ENCODE measurements around the gene FAF1. TPM values are rescaled to one million over a fixed set of nuclear protein-coding genes. Genes with fewer than 3 reads are reported as not detected.
A peak's percentile ranks its signal among the peaks of the same experiment; 100 is the strongest.

FAF1 gene
- total RNA-seq, 4 donors from 2014 or later: 32.3 to 51.4 (median 36.1) TPM

DNA sequence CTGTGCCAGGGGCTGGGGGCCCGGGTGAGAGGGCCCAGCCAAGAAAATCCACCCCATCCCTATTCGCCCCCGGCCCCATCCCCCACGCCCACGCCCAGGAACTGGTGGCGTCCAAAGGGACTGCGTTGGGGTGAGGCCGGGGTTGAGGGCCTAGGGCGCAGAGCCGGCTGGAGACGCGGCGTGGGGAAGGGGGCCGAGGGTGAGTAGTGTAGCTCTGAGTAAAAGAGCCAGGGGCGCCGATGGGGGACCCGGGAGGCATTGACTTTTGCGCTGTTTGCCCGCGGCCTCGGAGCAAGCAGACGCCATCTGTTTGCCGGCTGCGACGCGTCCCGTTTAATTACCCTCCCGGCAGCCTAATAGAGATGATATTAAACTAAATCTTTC is 533.4 kb downstream of the FAF1 start:
- TF ChIP-seq, protein P1, sequence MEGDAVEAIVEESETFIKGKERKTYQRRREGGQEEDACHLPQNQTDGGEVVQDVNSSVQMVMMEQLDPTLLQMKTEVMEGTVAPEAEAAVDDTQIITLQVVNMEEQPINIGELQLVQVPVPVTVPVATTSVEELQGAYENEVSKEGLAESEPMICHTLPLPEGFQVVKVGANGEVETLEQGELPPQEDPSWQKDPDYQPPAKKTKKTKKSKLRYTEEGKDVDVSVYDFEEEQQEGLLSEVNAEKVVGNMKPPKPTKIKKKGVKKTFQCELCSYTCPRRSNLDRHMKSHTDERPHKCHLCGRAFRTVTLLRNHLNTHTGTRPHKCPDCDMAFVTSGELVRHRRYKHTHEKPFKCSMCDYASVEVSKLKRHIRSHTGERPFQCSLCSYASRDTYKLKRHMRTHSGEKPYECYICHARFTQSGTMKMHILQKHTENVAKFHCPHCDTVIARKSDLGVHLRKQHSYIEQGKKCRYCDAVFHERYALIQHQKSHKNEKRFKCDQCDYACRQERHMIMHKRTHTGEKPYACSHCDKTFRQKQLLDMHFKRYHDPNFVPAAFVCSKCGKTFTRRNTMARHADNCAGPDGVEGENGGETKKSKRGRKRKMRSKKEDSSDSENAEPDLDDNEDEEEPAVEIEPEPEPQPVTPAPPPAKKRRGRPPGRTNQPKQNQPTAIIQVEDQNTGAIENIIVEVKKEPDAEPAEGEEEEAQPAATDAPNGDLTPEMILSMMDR (IDR thresholded peaks at IDR 0.05): no peak
- no peak for DNase-seq (ENCODE audit: low spot score)
- no peak for ATAC-seq (ENCODE audit: low FRiP score)

DNA sequence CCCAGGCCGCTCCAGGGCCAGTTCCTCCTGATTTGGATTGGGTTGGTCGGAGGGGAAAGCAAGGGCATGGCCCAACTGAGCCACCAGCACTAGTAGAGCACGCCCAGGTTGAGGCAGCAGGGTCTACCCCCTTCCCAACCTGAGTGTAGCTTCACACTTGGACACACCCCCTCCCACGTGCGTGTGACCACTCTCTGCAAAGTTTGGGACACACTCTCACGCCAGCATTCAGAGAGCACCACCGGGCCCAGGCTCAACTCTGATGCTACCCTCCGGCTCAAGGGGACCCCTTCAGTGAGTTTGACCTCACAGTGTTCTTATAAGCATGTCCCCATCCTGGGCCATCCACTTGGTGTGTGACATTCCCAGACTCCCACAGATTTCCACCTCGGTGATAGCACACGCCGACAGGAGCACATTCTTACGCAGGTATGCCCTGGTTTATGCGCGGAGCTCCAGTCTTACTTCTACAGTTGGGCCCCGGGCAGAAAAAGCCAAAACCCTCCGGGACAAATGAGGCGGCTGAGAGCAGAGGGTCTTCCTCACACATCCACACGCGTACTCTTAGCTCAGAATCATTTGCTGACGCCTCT is 533.9 kb downstream of the FAF1 start:
- TF ChIP-seq, protein P1 (IDR thresholded peaks at IDR 0.05): no peak
- DNase-seq (ENCODE audit: low spot score): no peak
- peak; percentile 33 for ATAC-seq (ENCODE audit: low FRiP score)

DNA sequence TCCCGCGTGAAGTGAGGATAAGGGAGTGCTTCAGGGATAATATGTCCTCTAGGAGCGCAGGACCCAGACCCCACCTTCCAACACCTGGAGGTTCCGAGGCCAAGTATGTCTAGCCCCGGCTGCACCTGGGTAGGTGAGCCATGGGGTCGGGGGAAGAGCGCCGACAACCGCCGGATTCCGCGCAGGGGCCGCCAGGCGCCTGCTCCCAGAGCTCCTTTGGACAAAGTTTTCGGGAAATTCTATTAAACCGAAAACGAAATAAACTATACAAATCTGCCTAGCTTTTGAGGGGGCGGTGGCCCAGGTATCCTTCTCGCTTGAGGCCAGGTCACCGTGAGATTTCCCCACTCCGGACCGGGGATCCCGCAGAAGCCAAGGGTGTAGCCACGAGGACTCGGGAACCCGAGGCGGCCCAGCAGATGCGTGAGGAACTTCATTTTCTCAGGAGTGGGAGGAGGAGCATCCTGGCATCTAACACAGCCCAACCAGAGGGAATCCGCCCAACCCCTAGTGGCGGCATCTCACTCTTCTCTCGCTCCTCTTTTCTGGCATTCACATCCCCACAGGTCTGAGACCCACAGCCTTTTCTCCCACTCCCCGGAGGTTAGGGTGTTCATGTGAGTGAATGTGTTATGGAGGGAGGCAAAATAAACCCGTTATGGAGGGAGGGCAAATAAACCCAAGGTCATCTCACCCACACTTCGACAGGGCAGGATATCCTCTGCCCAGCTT is 534.5 kb downstream of the FAF1 start:
- DNase-seq (ENCODE audit: low spot score) (no peak), ATAC-seq (ENCODE audit: low FRiP score) (no peak)
- TF ChIP-seq, protein P1 (IDR thresholded peaks at IDR 0.05): no peak

DNA sequence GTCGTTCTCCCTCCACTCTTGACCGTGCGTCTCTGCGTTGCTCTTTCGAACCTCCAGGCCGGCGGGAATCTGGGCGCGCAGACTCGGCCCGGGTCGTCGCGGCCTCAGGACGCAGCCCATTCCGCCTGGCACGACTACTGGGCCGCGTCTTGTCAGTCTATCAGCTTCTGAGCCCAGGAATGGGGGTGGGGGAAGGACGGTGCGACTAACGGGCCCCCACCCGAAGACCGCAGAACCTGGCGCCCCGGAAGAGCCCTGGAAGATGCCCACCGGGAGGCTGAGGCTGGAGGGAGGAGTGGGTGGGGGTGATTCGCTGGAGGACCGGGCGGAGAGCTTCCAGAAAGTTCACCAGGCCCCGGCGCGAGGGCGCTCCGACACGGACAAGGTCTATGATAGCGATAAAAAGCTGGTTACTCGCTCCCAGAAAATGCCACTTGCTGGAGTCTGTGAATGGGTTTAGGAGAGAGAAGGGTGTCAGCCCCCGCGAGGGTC is 535.1 kb downstream of the FAF1 start:
- DNase-seq (ENCODE audit: low spot score): no peak
- no peak for ATAC-seq (ENCODE audit: low FRiP score)
- TF ChIP-seq, protein P1 (IDR thresholded peaks at IDR 0.05): no peak

DNA sequence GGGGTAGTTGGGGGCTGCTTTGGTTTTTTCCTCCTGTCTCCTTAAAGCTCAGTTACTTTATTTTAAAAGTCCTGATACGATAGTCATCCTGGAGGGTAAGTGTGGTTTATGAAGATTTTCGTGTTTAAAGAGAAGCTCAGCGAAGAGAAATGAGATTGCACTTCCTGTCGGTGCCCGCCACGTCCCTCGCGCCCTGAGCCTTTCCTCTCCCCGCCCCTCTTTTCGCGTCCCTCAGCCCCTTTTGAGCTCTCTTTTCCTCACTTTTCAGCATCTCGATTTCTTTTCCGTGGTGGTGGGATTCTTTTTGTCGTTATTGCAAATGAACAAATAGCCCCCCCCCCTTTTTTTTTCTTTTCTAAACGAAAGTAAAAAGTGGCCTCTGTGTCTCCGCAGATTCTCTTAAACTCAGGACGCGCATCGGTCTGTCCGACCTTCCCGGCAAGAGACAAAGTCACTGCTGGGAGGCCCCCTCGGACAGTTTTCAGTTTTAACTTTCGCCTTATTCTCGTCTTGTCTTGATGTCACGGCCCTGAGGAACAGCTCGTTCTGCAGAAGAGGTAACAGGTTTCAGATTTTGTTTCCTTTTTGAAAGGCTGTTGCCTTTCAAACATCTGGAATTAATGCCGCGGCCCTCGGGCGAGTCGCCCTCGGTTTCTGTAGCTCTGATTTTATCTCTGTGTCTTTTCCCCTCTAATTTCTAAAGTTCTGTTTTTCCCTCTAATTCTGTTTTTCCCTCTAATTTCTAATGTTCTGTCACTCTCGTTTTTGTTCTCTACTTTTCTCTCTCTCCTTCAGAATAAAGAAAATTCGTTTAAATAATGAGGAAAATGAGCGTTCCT is 535.8 kb downstream of the FAF1 start:
- DNase-seq (ENCODE audit: low spot score) (no peak), ATAC-seq (ENCODE audit: low FRiP score) (no peak)

DNA sequence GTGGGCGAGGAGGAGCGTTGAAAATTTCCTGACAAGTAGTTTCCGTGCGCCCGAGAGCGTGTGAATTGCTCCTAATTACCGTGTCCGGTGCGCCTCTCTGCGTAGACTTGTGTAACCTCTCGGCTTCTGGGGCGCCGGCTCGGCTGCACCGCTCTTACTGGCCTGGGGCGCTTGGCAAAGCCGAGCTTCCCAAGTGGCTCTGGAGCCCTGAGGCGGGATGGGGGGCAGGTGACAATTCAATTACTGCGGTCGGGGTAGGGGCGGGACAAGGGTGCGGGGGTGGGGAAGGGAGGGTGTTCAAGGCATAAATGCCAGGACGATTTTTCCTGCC is 536.4 kb downstream of the FAF1 start:
- TF ChIP-seq, protein P1 (IDR thresholded peaks at IDR 0.05): no peak
- no peak for ATAC-seq (ENCODE audit: low FRiP score)
- no peak for DNase-seq (ENCODE audit: low spot score)

More for the DNA sequence above, 535.8 kb downstream of the FAF1 start:
- TF ChIP-seq, protein P1 (IDR thresholded peaks at IDR 0.05): no peak
